Lower lobe of right lung (tissue), 2 donors: ENCODE measurements around the gene CNPY4. TPM values are rescaled to one million over a fixed set of nuclear protein-coding genes. Genes with fewer than 3 reads are reported as not detected.

Experiments used
- ATAC-seq, 2 donors: fragments of 200-7000 bp; cut with Tn5 transposase; one replicate each; pipeline ENCODE4 v1.9.1; 2020 to 2022; ENCODE audit warnings: mild to moderate bottlenecking in 2 of 2, moderate library complexity in 2 of 2
- DNase-seq: peaks from one replicate; pipeline ENCODE4 v3.0.0-alpha.2; 2020
- H3K27ac ChIP-seq: fragments of 200-600 bp; one replicate; pipeline ENCODE4 v1.8.0; 2022
- H3K27me3 ChIP-seq: fragments of 200-600 bp; one replicate; pipeline ENCODE4 v1.8.0; 2022; ENCODE audit warnings: low read depth
- H3K36me3 ChIP-seq: fragments of 200-600 bp; one replicate; pipeline ENCODE4 v1.8.0; 2022; ENCODE audit warnings: mild to moderate bottlenecking
- H3K4me1 ChIP-seq: fragments of 200-600 bp; one replicate; pipeline ENCODE4 v1.8.0; 2022
- H3K4me3 ChIP-seq: fragments of 200-600 bp; one replicate; pipeline ENCODE4 v1.8.0; 2022; ENCODE audit warnings: mild to moderate bottlenecking
- H3K9me3 ChIP-seq: fragments of 200-600 bp; one replicate; pipeline ENCODE4 v1.8.0; 2022
- intact Hi-C: fragments of 100-400 bp; cut with DNase I; formaldehyde crosslinking; loops from one replicate; pipeline ENCODE4 v1.11.0; 2022
- total RNA-seq: library from RNA; stranded (reverse); fragmentation: NEBNext Ultra II Directional; extraction: Animal tissue kit (Norgen Biotek cat#: 25700); gene quantifications from one replicate; pipeline ENCODE4 v1.2.1, GENCODE V29; 2021
- TF ChIP-seq, protein P1 (sequence below): fragments of 200-600 bp; IDR thresholded peaks from one replicate; pipeline ENCODE4 v1.8.0; 2022; ENCODE audit warnings: antibody characterized with exemption, mild to moderate bottlenecking
- donor health status: DM: no; HTN: yes; CAD: no; lungs with severe emphysema.

Gene CNPY4
- total RNA-seq, 1 donor from 2014 or later, result 10.5 TPM

DNA sequence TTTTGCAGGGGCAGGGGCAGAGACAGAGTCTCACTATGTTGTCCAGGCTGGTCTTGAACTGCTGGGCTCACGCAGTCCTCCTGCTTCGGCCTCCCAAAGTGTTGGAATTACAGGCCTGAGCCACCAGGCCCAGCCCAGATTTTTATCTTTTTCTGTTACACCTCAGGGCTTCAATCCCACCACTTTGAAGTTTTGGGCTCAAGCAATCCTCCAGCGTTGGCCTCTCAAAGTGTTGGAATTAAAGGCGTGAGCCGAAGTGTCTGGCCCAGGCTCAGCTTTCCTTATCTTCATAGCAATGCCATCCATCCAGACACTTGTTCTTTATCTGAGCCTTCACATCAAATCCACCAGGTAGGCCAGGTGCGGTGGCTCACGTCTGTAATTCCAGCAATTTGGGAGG, 4.4 kb upstream of the CNPY4 start:
- DNase-seq (no peak), ATAC-seq (no peak)
- Histone ChIP-seq H3K4me3 (no peak overlapping the region), H3K9me3 (no peaks in the 10 kb centered on the region), H3K27me3 (no peaks in the 10 kb centered on the region), H3K4me1 (peaks cover 10% of the 10 kb centered on the region), H3K36me3 (peaks cover 41% of the 10 kb centered on the region), H3K27ac (no peak overlapping the region)
- TF ChIP-seq, protein P1, sequence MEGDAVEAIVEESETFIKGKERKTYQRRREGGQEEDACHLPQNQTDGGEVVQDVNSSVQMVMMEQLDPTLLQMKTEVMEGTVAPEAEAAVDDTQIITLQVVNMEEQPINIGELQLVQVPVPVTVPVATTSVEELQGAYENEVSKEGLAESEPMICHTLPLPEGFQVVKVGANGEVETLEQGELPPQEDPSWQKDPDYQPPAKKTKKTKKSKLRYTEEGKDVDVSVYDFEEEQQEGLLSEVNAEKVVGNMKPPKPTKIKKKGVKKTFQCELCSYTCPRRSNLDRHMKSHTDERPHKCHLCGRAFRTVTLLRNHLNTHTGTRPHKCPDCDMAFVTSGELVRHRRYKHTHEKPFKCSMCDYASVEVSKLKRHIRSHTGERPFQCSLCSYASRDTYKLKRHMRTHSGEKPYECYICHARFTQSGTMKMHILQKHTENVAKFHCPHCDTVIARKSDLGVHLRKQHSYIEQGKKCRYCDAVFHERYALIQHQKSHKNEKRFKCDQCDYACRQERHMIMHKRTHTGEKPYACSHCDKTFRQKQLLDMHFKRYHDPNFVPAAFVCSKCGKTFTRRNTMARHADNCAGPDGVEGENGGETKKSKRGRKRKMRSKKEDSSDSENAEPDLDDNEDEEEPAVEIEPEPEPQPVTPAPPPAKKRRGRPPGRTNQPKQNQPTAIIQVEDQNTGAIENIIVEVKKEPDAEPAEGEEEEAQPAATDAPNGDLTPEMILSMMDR, result no peak
- intact Hi-C loops, result no loop called here

DNA sequence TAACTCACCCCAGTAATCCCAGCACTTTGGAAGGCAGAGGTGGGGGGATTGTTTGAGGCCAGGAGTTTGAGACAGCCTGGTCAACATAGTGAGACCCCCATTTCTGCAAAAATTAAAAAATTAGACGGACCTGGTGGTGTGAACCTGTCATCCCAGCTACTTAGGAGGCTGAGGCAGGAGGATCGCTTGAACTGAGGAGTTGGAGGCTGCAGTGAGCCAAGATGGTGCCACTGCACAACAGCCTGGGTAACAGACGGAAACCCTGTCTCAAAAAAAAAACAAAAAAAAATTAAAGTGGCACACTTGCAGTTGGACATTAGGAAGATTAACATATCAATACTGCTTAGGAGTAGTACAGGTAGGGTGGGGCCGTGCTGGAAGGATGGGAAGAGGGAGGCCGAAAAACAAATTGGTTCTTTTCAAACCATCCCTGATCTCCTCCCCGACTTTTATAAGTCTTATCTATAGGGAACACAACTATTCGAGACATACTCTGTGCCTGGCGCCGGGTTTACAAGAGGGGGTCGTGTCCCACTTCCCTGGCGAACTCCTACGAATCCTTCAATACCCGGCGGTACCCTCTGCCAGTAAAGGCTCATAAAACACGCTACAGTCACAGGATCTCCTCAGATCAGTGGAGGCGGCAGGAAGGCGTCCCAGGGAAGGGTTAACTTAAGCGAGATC, 904 bp upstream of the CNPY4 start:
- H3K9me3 ChIP-seq, result no peaks in the 10 kb centered on the region
- TF ChIP-seq, protein P1, result no peak
- intact Hi-C loops, result no loop called here
- peaks cover 6% of the 10 kb centered on the region for H3K36me3 ChIP-seq
- H3K4me1 ChIP-seq, result peaks cover 18% of the 10 kb centered on the region
- DNase-seq (no peak), ATAC-seq (no peak)
- H3K27ac ChIP-seq, result peak overlapping the region; percentile 93
- H3K27me3 ChIP-seq, result no peaks in the 10 kb centered on the region
- H3K4me3 ChIP-seq, result peak overlapping the region; percentile 80

DNA sequence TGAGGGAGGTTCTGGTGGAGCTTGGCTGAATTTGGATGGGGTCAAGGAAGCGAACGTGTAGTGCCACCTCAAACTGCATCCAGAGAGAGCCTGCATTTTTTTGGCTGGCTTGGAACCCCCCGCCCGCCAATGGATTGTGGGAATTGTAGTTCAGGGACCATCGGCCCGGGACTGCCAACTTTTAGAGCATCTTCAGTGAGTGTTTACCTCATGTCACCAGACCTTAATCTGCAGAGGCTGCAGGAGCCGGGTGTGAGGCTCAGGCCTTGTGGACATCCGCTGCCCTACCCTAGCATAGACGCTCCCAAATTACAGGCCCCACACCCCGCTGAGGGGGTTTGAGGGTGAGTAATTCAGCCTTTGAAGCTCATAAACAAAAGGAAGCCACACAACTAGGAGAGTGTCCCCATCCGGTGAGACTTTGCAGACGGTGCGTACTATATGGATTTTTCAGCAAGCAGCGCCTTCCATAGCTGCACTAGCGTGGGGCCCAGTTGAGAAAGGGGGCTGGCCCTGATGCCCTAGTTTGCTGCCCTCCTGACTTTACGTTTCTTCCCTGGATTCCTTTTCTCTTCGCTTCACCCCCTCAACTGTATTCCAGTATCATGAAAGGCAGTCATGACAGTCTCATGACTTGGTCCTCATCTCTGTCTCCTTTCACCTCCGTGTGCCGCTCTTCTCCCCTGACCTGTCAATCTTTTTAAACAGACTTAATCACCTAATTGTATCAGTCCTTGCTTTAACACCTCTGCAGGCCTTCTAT, 717 bp downstream of the CNPY4 start:
- Histone ChIP-seq H3K27me3 (no peaks in the 10 kb centered on the region), H3K4me3 (peak overlapping the region; percentile 80), H3K9me3 (no peaks in the 10 kb centered on the region), H3K27ac (peak overlapping the region; percentile 93), H3K36me3 (no peaks in the 10 kb centered on the region), H3K4me1 (peaks cover 25% of the 10 kb centered on the region)
- peak; percentile 59 to 64 for ATAC-seq
- peak; percentile 56 for DNase-seq
- intact Hi-C loops, result no loop called here
- TF ChIP-seq, protein P1, result no peak

DNA sequence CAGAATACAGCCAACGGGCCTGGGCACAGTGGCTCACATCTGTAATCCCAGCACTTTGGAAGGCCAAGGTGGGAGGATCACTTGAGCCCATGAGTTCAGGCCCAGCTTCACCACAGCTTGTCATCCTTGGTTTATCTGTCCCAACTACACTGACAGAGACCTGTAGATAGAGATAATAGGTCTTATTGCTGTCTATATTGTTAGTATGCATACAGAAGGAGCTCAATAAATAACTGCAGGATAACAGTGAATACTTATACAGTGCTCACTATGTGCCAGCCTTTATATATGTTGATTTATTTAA, 1.3 kb downstream of the CNPY4 start:
- peaks cover 30% of the 10 kb centered on the region for H3K4me1 ChIP-seq
- TF ChIP-seq, protein P1, result no peak
- H3K27ac ChIP-seq, result peak overlapping the region; percentile 93
- H3K27me3 ChIP-seq, result no peaks in the 10 kb centered on the region
- intact Hi-C loops, result no loop called here
- ATAC-seq, result no peak
- H3K9me3 ChIP-seq, result no peaks in the 10 kb centered on the region
- DNase-seq, result no peak
- no peaks in the 10 kb centered on the region for H3K36me3 ChIP-seq
- peak overlapping the region; percentile 80 for H3K4me3 ChIP-seq

DNA sequence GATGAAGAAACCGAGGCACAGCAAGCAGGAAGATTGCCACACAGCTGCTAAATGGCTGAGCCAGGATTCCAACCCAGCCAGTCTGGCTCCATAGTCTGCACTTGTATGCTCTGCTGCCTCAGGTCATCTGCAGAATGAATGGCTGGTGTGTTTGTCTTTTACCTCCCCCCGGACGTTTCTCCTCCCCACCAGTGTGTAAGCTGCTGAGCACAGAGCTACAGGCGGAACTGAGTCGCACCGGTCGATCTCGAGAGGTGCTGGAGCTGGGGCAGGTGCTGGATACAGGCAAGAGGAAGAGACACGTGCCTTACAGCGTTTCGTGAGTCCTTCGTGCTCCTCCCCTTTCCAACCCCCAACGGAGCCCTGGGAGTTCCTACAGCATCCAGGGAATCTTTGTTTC, 2.6 kb downstream of the CNPY4 start:
- H3K4me1 ChIP-seq, result peaks cover 37% of the 10 kb centered on the region
- H3K4me3 ChIP-seq, result no peak overlapping the region
- H3K9me3 ChIP-seq, result no peaks in the 10 kb centered on the region
- no peaks in the 10 kb centered on the region for H3K36me3 ChIP-seq
- DNase-seq (no peak), ATAC-seq (no peak)
- no peak overlapping the region for H3K27ac ChIP-seq
- TF ChIP-seq, protein P1, result no peak
- intact Hi-C loops, result no loop called here
- H3K27me3 ChIP-seq, result no peaks in the 10 kb centered on the region
